GM19035 (cell line): ENCODE measurements around the gene COX20.
"Not testable (repeated sequence)": the region's sequence is repeated elsewhere in the genome, so short reads cannot be mapped to it uniquely, and the experiment has no call there.

Source experiments
- ATAC-seq: cut with Tn5 transposase; IDR thresholded peaks from one replicate; pipeline ENCODE4 v1.9.1; 2021; ENCODE audit not compliant: unreplicated experiment

Gene COX20

DNA sequence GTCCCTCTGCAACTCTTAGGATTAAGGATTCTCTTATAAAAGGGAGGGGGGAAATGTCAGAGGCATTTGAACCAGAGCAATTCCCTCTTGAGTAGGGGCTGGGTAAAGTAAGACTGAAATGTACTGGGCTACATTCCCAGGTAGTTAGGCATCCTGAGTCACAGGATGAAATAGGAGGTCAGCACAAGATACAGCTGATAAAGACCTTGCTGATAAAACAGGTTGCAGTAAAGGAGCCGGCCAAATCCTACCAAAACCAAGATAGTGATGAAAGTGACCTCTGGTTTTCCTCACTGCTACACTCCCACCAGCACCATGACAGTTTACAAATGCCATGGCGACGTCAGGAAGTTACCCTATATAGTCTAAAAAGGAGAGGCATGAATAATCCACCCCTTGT, 14.3 kb upstream of the COX20 start:
- ATAC-seq: no peak

DNA sequence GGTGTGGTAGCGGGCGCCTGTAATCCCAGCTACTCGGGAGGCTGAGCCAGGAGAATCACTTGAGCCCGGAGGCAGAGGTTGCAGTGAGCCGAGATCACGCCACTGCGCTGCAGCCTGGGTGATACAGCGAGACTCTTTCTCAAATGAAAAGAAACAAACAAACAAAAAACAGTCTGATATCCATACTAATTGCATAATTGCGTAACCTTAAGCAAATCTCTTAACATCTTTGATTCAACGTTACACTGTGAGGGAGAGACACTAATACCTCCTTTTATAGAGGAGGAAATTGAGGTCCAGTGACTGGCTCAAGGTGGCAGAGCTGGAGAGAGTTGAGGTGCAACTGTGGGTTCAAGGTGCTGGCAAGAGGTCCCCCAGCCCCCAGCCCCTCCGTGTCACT, 12.6 kb upstream of the COX20 start:
- ATAC-seq: no peak

DNA sequence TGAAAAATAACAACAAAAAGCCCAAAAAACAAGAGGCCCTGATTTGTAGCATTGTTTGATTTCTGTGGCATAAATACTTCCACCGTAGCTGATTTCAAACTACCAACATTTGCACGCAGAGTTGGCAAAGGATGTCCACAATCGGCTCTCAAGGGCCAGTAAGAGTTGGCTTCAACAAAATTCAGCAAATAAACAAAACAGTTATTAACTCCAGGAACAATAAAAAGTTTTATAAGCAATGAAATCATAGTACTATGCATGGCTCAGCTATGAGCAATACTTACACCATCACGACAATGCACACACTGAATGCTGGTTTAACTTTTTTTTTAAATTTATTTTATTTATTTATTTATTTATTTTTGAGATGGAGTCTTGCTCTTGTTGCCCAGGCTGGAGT, 8.7 kb upstream of the COX20 start:
- ATAC-seq: no peak

DNA sequence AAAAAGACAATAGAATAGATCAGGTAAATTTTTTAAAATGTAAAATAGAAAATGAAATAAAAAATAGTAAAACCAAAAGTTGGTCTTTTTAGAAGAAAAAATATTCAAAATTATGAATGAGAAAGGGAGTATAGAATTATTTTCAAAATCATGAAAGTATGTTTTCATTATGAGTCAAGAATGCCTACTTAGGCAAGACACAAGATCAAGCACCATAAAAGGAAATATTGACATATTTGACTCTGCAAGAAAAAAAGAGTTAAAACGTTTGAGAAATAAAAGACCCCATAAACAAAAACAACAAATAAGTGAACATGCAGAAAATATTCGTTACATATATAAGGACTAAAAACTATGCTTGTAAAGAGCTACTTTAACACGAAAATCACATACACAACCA, 4.8 kb upstream of the COX20 start:
- no peak for ATAC-seq

DNA sequence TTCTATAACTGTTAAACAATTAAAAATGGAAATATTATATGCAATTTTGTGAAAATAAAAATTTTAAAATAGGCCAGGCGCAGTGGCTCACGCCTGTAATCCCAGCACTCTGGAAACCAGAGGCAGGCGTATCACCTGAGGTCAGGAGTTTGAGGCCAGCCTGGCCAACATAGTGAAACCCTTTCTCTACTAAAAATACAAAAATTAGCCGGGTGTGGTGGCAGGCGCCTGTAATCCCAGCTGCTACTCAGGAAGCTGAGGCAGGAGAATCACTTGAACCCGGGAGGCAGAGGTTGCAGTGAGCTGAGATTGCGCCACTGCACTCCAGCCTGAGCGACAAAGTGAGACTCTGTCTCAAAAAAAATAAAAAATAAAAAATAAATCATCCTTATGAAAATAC, 2.2 kb upstream of the COX20 start:
- not testable (repeated sequence) for ATAC-seq

DNA sequence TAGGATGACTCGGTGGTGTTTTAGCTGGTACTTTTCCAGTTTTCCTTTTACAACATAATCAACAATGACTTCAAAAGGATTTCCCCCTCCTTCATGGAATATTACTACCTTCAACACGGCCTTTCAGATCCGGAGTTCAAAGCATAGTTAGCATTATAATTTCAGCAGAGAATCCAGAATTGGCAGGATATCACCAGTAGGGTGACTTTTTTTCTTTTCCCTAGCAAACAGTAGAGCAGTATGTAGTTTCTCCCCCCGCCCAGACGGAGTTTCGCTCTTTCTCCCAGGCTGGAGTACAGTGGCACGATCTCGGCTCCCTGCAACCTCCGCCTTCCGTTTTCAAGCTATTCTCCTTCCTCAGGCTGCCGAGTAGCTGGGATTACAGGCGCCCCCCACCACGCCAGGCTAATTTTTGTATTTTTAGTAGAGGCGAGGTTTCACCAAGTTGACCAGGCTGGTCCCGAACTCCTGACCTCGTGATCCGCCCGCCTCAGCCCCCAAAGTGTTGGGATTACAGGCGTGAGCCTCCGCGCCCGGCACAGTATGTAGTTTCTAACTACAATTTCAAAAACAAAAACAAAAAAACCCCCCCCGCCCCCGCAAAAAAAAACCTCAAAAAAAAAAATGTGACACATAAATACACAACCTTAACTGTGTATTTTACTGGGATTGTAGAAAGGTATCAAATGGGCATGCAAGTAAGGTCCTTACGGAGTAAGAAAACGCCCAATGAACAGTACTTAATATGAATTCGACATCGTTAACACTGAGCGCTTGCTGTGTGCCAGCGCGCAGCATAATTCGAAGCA, 1.5 kb upstream of the COX20 start:
- ATAC-seq: peak; percentile 11

DNA sequence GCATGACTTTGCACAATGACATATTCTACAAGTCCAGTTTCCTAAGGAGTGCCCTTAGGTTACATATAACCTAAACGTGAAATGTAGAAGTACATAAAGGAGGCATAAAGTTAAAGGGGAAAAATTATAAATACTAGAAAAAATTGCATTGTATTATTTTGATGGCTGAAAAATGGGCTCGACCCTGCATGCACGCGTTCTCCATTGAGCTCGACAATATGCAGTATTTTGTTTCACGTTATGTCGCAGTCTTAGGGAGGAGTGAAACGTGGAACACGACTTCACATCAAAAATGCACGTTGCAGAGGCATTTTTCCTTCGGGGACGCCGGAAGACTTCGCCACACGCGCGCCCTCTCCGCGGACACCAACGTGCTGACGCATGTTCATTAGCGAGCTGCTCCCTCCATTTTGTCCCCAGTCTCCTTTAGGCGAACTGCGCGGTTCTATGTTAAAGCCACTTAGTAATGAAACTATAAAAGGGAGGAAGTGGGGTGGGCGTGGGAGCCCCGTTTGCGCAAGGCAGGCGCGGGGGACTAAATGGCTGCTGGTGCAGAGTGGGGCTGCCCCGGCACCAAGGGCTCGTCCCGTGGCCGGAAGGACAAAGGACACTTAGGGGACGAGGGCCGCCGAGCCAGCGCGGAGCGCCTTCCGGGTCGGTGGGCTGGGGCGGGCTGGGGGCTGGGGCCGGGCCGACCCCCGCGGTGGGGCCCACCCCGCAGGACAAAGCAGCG, 749 bp upstream of the COX20 start:
- peak; percentile 61 for ATAC-seq

DNA sequence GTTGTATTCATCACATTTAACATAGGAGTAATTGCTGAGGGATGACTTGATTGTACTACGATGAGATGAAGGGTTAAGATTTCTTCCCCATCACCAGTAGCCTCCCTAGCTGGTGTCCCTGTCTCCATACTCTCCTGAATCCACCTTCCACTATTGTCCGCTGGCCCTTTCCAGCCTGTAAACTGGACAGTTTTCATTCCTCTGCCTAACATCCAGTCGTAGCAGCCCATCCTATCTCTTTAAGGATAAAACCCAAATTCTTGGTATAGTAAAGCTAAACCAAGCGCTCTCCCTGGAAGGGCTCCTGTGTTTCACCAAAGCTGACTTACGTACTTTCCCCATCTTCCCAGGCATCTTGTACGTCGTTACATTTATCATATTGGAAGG, 670 bp downstream of the COX20 start:
- no peak for ATAC-seq

DNA sequence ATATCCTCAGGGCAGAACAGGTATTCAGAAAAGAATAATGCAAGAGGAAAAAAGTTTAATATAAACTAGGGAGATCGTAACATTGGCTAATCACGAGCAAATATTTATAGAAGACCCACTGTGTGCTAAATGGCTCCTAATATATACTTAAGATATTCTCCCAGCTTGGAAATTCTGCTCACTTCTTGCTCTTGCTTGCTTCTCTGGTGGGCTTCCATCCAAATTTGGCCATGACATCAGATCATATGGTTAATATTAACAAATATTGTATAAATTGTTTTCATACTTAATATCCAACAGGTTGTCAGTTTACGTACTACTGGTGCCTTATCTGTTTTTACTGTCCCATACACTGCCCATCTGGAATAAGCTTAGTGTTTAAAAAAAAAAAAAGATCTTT, 1.1 kb downstream of the COX20 start:
- no peak for ATAC-seq

DNA sequence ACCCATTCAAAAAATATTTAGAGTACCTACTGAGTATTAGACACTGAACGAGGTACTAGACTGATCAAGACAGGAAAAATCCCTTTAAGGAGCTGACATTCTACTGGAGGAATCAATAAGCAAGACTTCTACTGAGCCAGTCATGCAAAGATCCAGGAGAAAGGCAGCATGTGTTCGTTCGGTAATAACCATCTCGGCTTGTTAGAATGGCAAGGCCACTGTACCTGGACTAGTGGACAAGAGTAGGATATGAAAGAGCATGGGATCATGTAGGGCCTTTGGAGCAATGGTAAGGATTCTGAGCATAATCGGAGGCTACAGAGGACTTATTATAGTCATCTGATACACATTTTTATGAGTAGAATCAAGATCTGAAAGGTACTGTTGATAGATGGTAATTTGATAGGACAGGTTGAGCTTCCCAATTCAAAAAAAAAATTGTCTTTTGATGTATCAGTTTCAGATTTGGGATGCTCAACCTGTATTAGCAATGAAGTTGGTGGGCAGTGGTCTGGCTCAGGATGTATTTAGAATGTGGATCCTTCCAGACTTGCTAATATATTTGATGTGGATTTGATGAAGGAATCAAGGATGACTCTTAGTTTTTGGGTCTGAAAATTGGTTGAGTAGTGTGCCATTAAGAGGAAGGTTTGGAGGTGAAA, 2.3 kb downstream of the COX20 start:
- ATAC-seq: no peak

DNA sequence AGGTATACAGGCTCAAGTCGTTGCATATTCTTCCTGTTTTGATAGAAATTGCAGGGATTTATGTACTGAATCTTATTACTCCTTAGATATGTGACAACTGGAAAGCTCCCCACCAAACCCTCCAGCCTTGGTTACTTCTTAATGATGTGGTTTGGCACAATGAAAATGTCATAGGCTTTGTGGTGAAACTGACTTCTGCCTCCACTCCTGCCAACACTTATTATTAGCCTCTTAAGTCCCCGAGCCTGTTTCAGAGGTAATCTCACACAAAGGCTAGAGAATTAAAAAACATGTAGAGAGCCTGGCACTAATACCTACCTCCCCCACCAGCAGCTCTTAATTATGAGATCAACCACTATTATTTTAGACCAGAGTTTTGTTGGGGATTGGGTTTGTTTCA, 4.2 kb downstream of the COX20 start:
- no peak for ATAC-seq

DNA sequence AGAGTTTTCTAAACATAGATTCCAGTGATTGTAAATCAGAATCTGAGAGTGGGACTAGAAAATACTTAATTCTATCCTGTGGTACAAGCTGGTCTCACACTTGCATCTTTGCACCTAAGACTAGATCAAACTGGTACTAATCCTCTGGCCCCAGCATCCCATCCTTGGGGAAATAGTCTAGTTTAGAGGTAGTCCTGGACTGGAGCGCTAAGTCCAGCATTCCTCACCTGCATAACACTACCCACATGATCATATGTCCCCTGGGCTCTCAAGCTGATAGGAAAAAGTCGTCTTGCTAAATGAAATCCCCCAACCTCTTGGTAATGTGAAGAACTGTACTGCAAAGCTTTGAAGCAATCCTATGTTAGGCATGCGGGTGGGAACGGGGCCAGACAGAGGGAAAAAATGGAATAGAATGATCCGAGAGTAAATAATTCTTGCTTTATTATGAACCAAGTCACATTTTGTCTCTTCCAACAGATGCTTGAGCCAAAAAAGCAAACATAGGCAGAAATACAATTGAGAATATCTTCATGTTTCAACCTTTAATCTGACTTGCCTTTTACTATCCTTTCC, 4.8 kb downstream of the COX20 start:
- ATAC-seq: no peak

DNA sequence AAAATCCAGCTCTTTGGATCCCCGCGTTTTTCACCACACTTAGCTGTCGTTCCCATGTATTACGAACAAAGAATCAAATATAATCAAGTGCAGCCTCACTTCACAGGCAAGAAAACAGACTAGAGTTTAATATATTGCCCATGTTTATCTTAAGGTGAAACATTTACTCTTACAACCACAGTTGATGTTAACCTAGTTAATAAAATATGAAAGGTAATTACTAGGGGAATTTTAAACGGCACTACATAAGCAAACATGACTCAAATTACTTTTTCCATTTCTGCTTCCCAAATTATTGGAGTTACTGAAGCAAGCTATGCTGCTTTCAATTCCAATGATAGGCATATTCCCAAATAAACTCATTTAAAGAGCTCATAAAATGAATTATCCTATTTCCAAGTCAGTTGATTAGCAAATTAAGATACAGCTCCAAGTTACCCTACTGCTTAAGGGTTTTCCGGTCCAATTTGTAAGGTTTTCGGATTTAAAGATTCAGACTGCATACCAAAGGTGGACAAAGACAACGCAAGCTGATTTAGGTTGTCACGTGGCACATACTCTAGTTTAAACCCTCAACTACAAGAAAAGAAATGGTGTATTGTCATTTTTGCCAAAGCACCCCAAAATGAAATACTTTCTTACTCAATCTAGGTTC, 5.9 kb downstream of the COX20 start:
- ATAC-seq: no peak

DNA sequence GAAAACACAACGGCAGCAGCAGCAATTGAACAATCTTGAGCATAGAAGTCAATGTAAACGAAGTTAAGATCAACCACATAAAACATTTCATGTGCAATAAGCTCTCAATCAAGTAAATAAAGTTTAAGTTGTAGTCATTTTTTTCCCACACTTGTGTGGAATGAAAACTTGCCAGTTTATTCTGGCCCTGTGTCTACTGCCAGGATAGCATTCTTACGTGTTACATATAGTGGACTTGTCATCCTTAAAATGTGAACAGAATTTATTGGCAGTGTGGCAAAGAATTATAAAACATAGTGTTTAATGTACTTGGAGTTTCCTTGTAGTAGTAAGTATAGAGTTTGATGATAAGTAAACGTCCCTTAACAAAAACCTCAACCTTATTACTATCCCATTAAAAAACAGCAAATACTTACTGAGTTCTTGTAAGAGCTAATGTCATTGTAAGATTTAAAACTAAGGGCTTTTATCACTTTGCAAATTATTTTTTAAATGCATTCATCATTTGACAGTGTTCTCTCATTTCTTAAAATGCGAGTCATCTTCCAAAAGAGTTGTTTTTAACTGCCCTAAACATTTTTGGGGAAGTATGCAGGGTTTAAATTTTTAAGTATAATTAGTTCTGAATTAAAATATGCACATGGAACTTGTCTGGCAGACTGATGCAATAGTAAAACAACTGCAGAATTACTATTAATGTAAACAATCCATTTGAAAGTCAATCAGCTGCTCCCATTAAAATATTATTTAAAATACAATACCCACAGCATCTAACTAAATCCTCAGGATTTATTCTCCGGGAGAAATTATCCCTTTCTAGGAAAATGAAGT, 7.9 kb downstream of the COX20 start:
- ATAC-seq: no peak

DNA sequence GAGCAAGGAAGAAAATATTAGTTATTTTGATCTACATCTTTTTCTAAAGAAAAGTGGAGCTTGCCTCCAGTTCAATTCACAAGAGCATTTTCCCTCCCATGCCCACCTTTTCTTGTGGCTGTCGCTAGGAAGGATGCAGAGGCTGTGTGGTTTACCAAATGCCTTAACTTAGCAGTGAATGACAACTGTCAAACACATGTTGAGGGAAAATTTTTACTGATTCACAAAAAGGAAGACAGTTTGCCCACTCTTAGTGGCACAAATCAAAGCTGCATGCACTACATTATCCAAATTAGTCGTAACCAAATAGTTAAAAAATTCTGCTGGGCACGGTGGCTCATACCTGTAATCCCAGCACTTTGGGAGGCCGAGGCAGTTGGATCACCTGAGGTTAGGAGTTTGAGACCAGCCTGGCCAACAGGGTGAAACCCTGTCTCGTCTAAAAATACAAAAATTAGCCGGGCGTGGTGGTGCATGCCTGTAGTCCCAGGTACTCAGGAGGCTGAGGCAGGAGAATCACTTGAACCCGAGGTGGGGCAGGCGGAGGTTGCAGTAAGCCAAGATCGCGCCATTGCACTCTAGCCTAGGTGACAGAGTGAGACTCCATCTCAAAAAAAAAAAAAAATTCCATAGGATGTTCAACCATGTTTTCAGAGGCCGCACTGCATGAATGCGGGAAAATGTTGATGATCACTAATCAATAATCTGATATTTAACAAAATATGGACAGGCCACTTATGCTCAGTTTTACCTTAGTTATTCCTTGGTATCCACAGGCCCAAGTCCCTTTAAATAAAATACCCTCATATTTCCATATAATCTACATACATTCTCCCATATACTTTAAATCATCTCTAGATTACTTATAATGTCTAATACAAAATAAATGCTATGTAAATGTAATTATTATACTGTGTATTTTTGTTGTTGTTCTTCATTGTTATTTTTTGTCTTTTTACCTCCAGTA, 9.0 kb downstream of the COX20 start:
- no peak for ATAC-seq

DNA sequence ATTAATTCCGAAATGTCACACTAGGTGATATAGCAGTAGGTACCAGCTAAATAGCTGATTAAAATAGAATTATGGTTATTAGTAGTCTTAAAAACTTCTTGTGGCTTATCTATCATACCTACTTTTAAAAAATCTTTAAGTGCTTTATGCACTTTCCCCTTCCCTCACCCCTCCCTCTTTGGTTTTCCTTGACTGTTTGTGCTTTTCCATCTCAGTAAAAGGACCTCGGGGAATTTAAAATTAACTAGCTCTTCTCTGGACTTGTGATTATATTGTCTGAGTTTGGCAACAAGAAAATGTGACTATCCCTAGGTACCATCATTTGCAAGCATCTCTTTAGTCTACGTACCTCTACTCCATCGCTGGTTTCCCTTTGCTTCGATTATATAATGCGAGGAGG, 11.2 kb downstream of the COX20 start:
- no peak for ATAC-seq

DNA sequence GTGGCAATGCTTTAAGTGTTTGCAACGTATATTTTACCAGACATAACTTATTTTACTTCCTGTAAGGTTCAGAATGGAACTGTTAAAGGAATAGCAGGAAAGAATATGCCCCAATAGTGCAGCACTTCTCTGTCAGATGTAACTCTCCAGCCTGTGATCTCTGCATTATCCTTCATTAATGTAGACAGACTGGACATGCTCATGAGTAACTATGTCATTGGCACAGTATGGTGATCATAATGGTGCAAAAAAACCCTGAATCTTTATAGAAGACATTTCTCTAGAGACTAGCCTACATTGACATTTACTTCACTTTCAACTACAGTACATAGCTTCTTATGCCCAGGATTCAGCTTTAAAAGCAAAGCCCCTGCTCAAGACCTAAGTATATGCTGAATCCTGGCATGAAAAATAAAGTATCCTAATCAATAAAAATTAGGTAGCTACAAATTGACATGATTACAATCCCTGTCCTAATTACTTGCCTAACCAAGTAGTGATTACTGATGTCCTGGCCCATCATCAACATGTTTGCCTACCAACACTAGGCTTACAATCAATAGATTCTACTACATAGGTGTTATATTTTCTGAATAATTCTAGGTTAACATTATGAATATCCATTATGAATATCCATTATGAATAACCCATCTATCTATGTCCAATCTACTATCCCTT, 13.9 kb downstream of the COX20 start:
- ATAC-seq: no peak

DNA sequence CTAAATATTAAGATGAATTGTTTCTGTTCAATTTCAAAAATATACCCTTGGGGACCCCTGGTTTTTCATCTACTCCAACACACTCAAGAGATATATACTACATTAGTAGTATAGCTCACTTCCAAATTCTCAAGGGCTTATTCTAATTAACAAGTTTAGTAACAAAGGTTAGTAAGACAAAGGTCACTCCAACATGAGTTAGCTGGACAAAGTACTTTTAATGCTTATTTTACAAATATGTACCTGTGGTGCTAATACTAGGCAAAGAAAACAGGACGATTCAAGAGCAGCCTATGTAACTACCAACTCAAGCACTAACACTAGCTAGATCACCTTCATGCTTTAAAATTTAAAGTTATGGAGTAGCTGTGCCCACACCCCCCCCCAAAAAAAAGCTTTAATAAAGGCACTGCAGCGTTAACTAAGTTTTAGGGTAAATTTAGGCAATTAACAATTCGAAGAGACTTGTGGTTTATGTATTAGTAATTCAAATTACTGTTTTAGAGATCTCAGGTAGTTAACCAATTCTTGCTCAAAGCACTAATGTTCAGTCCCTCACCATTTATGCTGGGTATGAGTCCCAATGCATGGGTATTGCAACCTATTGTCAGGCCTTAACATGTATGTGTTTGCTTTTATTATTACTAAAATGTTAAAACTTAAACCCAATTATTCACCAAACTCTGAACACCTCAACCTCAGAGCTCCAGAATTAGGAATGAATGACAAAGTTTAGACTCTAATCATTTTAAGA, 14.8 kb downstream of the COX20 start:
- no peak for ATAC-seq
